Panc1 (cell line): ENCODE results near the gene RPS6KA1.

ENCODE experiments used
- POLR2AphosphoS5 ChIP-seq: IDR thresholded peaks from 2 replicates; pipeline ENCODE4 v1.6.1; 2012; ENCODE audit warnings: mild to moderate bottlenecking, low read depth, low read length, moderate library complexity
- SIN3A ChIP-seq: IDR thresholded peaks from 2 replicates; pipeline ENCODE4 v1.6.1; 2012; ENCODE audit warnings: low read depth, mild to moderate bottlenecking, low read length, moderate library complexity, borderline replicate concordance; ENCODE audit not compliant: insufficient read depth
- TF ChIP-seq, protein P1 (sequence below): fragments of 450-650 bp; IDR thresholded peaks from 2 replicates; pipeline ENCODE4 v1.5.1; 2017; ENCODE audit warnings: mild to moderate bottlenecking
- TF ChIP-seq, protein P2 (sequence below), 2 experiments: IDR thresholded peaks; 2 replicates each; pipeline ENCODE4 v1.6.1; 2011 to 2012; ENCODE audit warnings: low read depth in 2 of 2, control low read depth in 1 of 2, low read length in 1 of 2, mild to moderate bottlenecking in 1 of 2, moderate library complexity in 1 of 2; ENCODE audit not compliant: insufficient read depth in 1 of 2

DNA sequence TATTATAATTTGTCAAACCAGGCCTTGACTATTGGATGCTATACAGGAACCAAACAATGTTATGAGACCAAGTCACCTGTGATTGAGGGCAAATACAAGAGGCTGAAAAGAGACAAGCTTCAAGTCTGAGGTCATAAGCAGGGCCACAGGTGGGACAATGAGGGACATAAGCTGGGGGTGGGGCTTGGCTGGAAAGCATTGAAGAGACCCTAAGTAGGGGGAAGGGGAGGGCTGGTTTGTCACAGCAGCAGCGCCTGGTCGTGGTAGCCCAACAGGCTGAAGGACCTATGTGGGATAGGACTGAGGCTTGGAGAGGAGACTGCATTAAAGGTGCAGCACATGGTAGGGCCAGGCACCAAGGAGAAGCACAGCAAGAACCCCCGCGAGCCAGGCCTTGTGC, 39.4 kb upstream of the RPS6KA1 start:
- TF ChIP-seq, protein P1, sequence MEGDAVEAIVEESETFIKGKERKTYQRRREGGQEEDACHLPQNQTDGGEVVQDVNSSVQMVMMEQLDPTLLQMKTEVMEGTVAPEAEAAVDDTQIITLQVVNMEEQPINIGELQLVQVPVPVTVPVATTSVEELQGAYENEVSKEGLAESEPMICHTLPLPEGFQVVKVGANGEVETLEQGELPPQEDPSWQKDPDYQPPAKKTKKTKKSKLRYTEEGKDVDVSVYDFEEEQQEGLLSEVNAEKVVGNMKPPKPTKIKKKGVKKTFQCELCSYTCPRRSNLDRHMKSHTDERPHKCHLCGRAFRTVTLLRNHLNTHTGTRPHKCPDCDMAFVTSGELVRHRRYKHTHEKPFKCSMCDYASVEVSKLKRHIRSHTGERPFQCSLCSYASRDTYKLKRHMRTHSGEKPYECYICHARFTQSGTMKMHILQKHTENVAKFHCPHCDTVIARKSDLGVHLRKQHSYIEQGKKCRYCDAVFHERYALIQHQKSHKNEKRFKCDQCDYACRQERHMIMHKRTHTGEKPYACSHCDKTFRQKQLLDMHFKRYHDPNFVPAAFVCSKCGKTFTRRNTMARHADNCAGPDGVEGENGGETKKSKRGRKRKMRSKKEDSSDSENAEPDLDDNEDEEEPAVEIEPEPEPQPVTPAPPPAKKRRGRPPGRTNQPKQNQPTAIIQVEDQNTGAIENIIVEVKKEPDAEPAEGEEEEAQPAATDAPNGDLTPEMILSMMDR, result no peak
- TF ChIP-seq, protein P2, sequence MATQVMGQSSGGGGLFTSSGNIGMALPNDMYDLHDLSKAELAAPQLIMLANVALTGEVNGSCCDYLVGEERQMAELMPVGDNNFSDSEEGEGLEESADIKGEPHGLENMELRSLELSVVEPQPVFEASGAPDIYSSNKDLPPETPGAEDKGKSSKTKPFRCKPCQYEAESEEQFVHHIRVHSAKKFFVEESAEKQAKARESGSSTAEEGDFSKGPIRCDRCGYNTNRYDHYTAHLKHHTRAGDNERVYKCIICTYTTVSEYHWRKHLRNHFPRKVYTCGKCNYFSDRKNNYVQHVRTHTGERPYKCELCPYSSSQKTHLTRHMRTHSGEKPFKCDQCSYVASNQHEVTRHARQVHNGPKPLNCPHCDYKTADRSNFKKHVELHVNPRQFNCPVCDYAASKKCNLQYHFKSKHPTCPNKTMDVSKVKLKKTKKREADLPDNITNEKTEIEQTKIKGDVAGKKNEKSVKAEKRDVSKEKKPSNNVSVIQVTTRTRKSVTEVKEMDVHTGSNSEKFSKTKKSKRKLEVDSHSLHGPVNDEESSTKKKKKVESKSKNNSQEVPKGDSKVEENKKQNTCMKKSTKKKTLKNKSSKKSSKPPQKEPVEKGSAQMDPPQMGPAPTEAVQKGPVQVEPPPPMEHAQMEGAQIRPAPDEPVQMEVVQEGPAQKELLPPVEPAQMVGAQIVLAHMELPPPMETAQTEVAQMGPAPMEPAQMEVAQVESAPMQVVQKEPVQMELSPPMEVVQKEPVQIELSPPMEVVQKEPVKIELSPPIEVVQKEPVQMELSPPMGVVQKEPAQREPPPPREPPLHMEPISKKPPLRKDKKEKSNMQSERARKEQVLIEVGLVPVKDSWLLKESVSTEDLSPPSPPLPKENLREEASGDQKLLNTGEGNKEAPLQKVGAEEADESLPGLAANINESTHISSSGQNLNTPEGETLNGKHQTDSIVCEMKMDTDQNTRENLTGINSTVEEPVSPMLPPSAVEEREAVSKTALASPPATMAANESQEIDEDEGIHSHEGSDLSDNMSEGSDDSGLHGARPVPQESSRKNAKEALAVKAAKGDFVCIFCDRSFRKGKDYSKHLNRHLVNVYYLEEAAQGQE (IDR thresholded peaks at IDR 0.05; ENCODE audit: insufficient read depth in 1 of 2, low read depth in 2 of 2, low read length in 1 of 2), result no peak
- TF ChIP-seq SIN3A, result no peak
- TF ChIP-seq POLR2AphosphoS5, result no peak
